GM12878 (cell line): Measurements from ENCODE around the gene HDGF. TPM values are rescaled to one million over a fixed set of nuclear protein-coding genes. Genes with fewer than 3 reads are reported as not detected.

ENCODE experiments used
- ATAC-seq: fragments of 200-7000 bp; cut with Tn5 transposase; 3 replicates; pipeline ENCODE4 v1.9.1; 2020; ENCODE audit warnings: mild to moderate bottlenecking, moderate library complexity
- BruUV-seq: library from RNA; stranded (reverse); fragments of 400-500 nt; replicated peaks from 2 replicates; lab custom pipeline; 2021; lab: Mats Ljungman, UMichigan
- CTCF ChIA-PET: fragments of 300-600 bp; sonication (Branson Sonifier 250); formaldehyde crosslinking; extraction: SDS; loops from one replicate; lab custom pipeline; 2021; ENCODE audit warnings: inconsistent platforms; lab: Yijun Ruan, JAX
- POLR2A ChIA-PET: fragments of 350-600 bp; formaldehyde crosslinking; extraction: SDS; loops from one replicate; lab custom pipeline; 2021; ENCODE audit warnings: inconsistent platforms; lab: Charles Lee
- RAD21 ChIA-PET: fragments of 300-600 bp; sonication (Branson Sonifier 250); formaldehyde crosslinking; loops from one replicate; lab custom pipeline; 2023; ENCODE audit warnings: antibody characterized with exemption; ENCODE audit not compliant: unreplicated experiment; lab: Charles Lee
- SMC1A ChIA-PET: fragments of 300-600 bp; sonication (Branson Sonifier 250); formaldehyde crosslinking; loops from one replicate; lab custom pipeline; 2023; ENCODE audit not compliant: unreplicated experiment, uncharacterized antibody; lab: Charles Lee
- DNase-seq: peaks from one replicate; pipeline ENCODE4 v3.0.0-alpha.2; 2011; ENCODE audit warnings: low read depth, low spot score
- FAIRE-seq: peaks from 3 replicates; lab custom pipeline; 2011; peaks lifted over from hg19 to GRCh38; lab: Jason Lieb, UNC
- H2AFZ ChIP-seq: 2 replicates; pipeline ENCODE4 v1.6.0; 2011; ENCODE audit warnings: low read depth, low read length, control low read depth; ENCODE audit not compliant: control insufficient read depth
- H3K27ac ChIP-seq: 2 replicates; pipeline ENCODE4 v1.5.1; 2011; ENCODE audit warnings: control low read depth; ENCODE audit not compliant: control insufficient read depth, insufficient read depth
- H3K27me3 ChIP-seq, 2 experiments: replicated peaks in 1 of 2; 2 replicates each; pipeline versions ENCODE4 v1.6.0 to v1.6.1; 2011; ENCODE audit warnings: low read length in 1 of 2; ENCODE audit not compliant: control insufficient read depth in 2 of 2, insufficient read depth in 2 of 2
- H3K36me3 ChIP-seq, 2 experiments: 2 replicates each; pipeline ENCODE4 v1.5.1; 2011; ENCODE audit warnings: low read length in 1 of 2; ENCODE audit not compliant: control insufficient read depth in 2 of 2, insufficient read depth in 2 of 2
- H3K4me1 ChIP-seq: 2 replicates; pipeline ENCODE4 v1.6.1; 2011; ENCODE audit warnings: mild to moderate bottlenecking, low read length, moderate library complexity, mixed read lengths; ENCODE audit not compliant: control insufficient read depth, insufficient read depth
- H3K4me2 ChIP-seq: 2 replicates; pipeline ENCODE4 v1.6.0; 2011; ENCODE audit warnings: control low read depth; ENCODE audit not compliant: control insufficient read depth, insufficient read depth
- H3K4me3 ChIP-seq: fragments of 200-600 bp; sonication (generic); 2 replicates; pipeline ENCODE4 v1.5.1; 2016
- H3K79me2 ChIP-seq: 2 replicates; pipeline ENCODE4 v1.6.0; 2011; ENCODE audit warnings: low read length; ENCODE audit not compliant: control insufficient read depth, insufficient read depth
- H3K9ac ChIP-seq: 2 replicates; pipeline ENCODE4 v1.8.0; 2011; ENCODE audit warnings: low read length, control low read depth, mixed read lengths; ENCODE audit not compliant: control insufficient read depth, insufficient read depth
- H3K9me3 ChIP-seq: replicated peaks from 3 replicates; pipeline ENCODE4 v1.5.1; 2011; ENCODE audit warnings: mild to moderate bottlenecking, low read length; ENCODE audit not compliant: control insufficient read depth, insufficient read depth
- H4K20me1 ChIP-seq: 2 replicates; pipeline ENCODE4 v1.6.0; 2011; ENCODE audit not compliant: control insufficient read depth, insufficient read depth
- CHD1 ChIP-seq: IDR thresholded peaks from 2 replicates; pipeline ENCODE4 v1.6.1; 2012; ENCODE audit warnings: low read depth, low read length, improper control_type of control experiment
- HDAC2 ChIP-seq: fragments of 200-600 bp; sonication (generic); IDR thresholded peaks from 2 replicates; pipeline ENCODE4 v1.6.1; 2017
- HDAC6 ChIP-seq: fragments of 200-600 bp; sonication (generic); IDR thresholded peaks from one replicate; pipeline ENCODE4 v1.8.0; 2017; ENCODE audit warnings: antibody characterized with exemption; ENCODE audit not compliant: unreplicated experiment
- IRF4 ChIP-seq: IDR thresholded peaks from 2 replicates; pipeline ENCODE4 v1.6.1; 2011; ENCODE audit warnings: low read depth, low read length
- MTA2 ChIP-seq: fragments of 450-650 bp; IDR thresholded peaks from 2 replicates; pipeline ENCODE4 v1.6.1; 2016; ENCODE audit warnings: low read depth, mild to moderate bottlenecking, moderate library complexity
- MYB ChIP-seq: fragments of 150-350 bp; IDR thresholded peaks from 2 replicates; pipeline ENCODE4 v1.6.1; 2014; ENCODE audit warnings: mild to moderate bottlenecking, low read depth, low read length, borderline replicate concordance
- MYC ChIP-seq: IDR thresholded peaks from 2 replicates; pipeline ENCODE4 v1.6.1; 2011; ENCODE audit warnings: mild to moderate bottlenecking, low read length, moderate library complexity, inconsistent platforms; ENCODE audit not compliant: insufficient read depth, insufficient replicate concordance, insufficient read length, severe bottlenecking
- NFYA ChIP-seq: IDR thresholded peaks from 2 replicates; pipeline ENCODE4 v1.6.1; 2011; ENCODE audit warnings: low read depth, mild to moderate bottlenecking, low read length, improper control_type of control experiment, borderline replicate concordance
- POU2F2 ChIP-seq: IDR thresholded peaks from 3 replicates; pipeline ENCODE4 v1.6.1; 2011; ENCODE audit warnings: low read depth, mild to moderate bottlenecking, low read length, borderline replicate concordance
- SREBF2 ChIP-seq: IDR thresholded peaks from 2 replicates; pipeline ENCODE4 v1.6.1; 2012; ENCODE audit warnings: mild to moderate bottlenecking, low read length
- WRNIP1 ChIP-seq: IDR thresholded peaks from 2 replicates; pipeline ENCODE4 v1.6.1; 2011; ENCODE audit warnings: low read depth, low read length, improper control_type of control experiment, borderline replicate concordance
- YY1 ChIP-seq: IDR thresholded peaks from 2 replicates; pipeline ENCODE4 v1.6.1; 2011; ENCODE audit warnings: low read depth, mild to moderate bottlenecking, low read length
- ZNF274 ChIP-seq: IDR thresholded peaks from one replicate; pipeline ENCODE4 v1.8.0; 2011; ENCODE audit not compliant: insufficient read length, insufficient read depth
- WGBS: methylation state at CpG from one replicate; pipeline ENCODE4 v1.1.6; 2016; ENCODE audit warnings: low lambda C conversion rate; ENCODE audit not compliant: insufficient replicate concordance, insufficient coverage; ENCODE audit errors: missing lambda C conversion rate; 5-methylcytosine and 5-hydroxymethylcytosine counted together
- in situ Hi-C: fragments of 300-500 bp; cut with MboI; formaldehyde crosslinking; loops from 9 replicates; pipeline ENCODE4 v1.14.3; 2018; ENCODE audit warnings: mixed read lengths
- intact Hi-C: fragments of 100-400 bp; cut with micrococcal nuclease; formaldehyde crosslinking; loops from one replicate; pipeline ENCODE4 v1.14.2; 2022; ENCODE audit not compliant: unreplicated experiment
- polyA plus RNA-seq, 11 experiments: library from polyadenylated mRNA; depleted of rRNA in 4 of 11; unstranded in 6 of 11; stranded (reverse) in 5 of 11; fragments of >200 nt; fragmentation: Nextera tagmentation in 4 of 11; fragmentation: Illumina TruSeq in 1 of 11; extraction: Ambion mirVana in 4 of 11; extraction: Trizol in 1 of 11; gene quantifications; 1 replicate in 1 of 11; 2 replicates in 10 of 11; pipeline versions ENCODE4 v1.2.1 to v1.2.3, GENCODE V29; 2011 to 2016; ENCODE audit warnings: inconsistent platforms in 2 of 11, missing spikeins in 2 of 11, low read depth in 1 of 11
- total RNA-seq, 4 experiments: library from RNA; depleted of rRNA in 3 of 4; stranded (reverse); fragments of >200 nt in 3 of 4; fragmentation: Illumina TruSeq in 1 of 4; extraction: Trizol in 1 of 4; gene quantifications; 2 replicates each; pipeline versions ENCODE4 v1.2.1 to v1.2.3, GENCODE V29; 2013 to 2021
- TF ChIP-seq, protein P1 (sequence below): IDR thresholded peaks from 2 replicates; pipeline ENCODE4 v1.6.1; 2011; ENCODE audit warnings: low read depth, low read length, improper control_type of control experiment, borderline replicate concordance
- TF ChIP-seq, protein P2 (sequence below): fragments of 450-650 bp; IDR thresholded peaks from 2 replicates; pipeline ENCODE4 v1.6.1; 2017; ENCODE audit warnings: antibody characterized with exemption, mild to moderate bottlenecking, moderate library complexity
- TF ChIP-seq, protein P3 (sequence below): fragments of 450-650 bp; IDR thresholded peaks from 2 replicates; pipeline ENCODE4 v1.6.1; 2016; ENCODE audit warnings: mild to moderate bottlenecking, moderate library complexity, borderline replicate concordance

Gene HDGF
- total and polyA plus RNA-seq, 10 of the 15 experiments (the other 5 are each of a cell fraction or from before 2014, with no cell fraction given), result 28.3 to 372 (median 209) TPM

DNA sequence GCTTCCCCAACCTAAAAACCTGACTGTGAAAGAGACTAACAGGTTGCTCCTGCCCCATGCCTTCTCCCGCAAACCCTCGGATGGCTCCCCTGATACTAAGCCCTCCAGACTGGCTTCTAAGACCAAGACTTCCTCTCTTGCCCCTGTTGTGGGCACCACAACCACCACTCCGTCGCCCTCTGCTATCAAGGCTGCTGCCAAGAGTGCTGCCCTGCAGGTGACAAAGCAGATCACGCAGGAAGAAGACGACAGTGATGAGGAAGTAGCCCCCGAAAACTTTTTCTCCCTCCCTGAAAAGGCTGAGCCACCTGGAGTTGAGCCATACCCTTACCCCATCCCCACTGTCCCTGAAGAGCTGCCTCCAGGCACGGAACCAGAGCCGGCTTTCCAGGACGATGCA lies 35.2 kb upstream of the HDGF start (continued):
- TF ChIP-seq, protein P1, sequence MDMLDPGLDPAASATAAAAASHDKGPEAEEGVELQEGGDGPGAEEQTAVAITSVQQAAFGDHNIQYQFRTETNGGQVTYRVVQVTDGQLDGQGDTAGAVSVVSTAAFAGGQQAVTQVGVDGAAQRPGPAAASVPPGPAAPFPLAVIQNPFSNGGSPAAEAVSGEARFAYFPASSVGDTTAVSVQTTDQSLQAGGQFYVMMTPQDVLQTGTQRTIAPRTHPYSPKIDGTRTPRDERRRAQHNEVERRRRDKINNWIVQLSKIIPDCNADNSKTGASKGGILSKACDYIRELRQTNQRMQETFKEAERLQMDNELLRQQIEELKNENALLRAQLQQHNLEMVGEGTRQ, result no peak
- TF ChIP-seq SREBF2 (no peak), HDAC6 (no peak), CHD1 (no peak), ZNF274 (no peak), YY1 (no peak)

DNA sequence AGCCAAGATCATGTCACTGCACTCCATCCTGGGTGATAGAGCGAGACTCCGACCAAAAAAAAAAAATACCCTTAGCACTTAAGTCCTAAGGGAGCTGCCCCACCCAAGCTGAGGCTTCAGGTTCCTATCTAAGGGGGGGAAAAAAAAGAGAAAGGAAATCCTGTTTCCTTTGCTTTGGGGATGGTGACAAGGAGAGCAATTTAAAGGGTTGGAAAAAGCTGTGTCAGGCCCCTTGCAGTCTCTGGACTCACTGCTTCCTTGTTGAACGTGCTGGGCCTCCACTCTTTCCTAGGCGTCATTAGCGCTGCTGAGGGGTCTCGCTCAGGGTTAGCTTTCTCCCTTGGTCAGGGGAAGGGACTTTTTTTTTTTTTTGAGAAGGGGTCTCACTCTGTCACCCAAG lies 34.0 kb upstream of the HDGF start:
- no peaks in the 10 kb centered on the region for H3K27me3 ChIP-seq
- peaks cover 10% of the 10 kb centered on the region for H3K79me2 ChIP-seq
- in situ Hi-C loops (no loop called here), intact Hi-C loops (no loop called here)
- no peaks in the 10 kb centered on the region for H3K4me1 ChIP-seq
- POLR2A ChIA-PET, result no interaction called here
- H3K9ac ChIP-seq, result no peak overlapping the region
- CTCF ChIA-PET, result interaction anchor here (1.3 to 2.8 kb wide), 5 partner anchors 10 to 59 kb away, joined by 3 to 19 read pairs (median 5); no protein-coding TSS in a partner anchor
- no peaks in the 10 kb centered on the region for H4K20me1 ChIP-seq
- RAD21 ChIA-PET, result interaction anchor here (1.3 kb wide), 1 partner anchor 74 kb away, joined by 3 read pairs; no protein-coding TSS in a partner anchor
- ATAC-seq, result no peak
- no peak overlapping the region for H2AFZ ChIP-seq
- DNase-seq, result no peak
- no TSS peak for BruUV-seq
- no peak overlapping the region for H3K27ac ChIP-seq
- SMC1A ChIA-PET, result interaction anchor here (1.3 to 1.9 kb wide), 3 partner anchors 11 to 60 kb away, joined by 3 to 6 read pairs (median 5); no protein-coding TSS in a partner anchor
- no peak overlapping the region for H3K4me2 ChIP-seq
- 96% methylated on average over 6 of the region's 6 CpGs for WGBS
- no peak overlapping the region for H3K4me3 ChIP-seq
- H3K36me3 ChIP-seq, result peaks cover 19 to 42% of the 10 kb centered on the region in 2 experiments
- no peaks in the 10 kb centered on the region for H3K9me3 ChIP-seq
- no peak for FAIRE-seq
- TF ChIP-seq IRF4 (no peak), HDAC2 (no peak), CHD1 (no peak), MTA2 (no peak), MYC (no peak), POU2F2 (no peak), NFYA (no peak), WRNIP1 (no peak), MYB (no peak)
- TF ChIP-seq, protein P2, sequence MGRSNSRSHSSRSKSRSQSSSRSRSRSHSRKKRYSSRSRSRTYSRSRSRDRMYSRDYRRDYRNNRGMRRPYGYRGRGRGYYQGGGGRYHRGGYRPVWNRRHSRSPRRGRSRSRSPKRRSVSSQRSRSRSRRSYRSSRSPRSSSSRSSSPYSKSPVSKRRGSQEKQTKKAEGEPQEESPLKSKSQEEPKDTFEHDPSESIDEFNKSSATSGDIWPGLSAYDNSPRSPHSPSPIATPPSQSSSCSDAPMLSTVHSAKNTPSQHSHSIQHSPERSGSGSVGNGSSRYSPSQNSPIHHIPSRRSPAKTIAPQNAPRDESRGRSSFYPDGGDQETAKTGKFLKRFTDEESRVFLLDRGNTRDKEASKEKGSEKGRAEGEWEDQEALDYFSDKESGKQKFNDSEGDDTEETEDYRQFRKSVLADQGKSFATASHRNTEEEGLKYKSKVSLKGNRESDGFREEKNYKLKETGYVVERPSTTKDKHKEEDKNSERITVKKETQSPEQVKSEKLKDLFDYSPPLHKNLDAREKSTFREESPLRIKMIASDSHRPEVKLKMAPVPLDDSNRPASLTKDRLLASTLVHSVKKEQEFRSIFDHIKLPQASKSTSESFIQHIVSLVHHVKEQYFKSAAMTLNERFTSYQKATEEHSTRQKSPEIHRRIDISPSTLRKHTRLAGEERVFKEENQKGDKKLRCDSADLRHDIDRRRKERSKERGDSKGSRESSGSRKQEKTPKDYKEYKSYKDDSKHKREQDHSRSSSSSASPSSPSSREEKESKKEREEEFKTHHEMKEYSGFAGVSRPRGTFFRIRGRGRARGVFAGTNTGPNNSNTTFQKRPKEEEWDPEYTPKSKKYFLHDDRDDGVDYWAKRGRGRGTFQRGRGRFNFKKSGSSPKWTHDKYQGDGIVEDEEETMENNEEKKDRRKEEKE, result no peak
- TF ChIP-seq, protein P3, sequence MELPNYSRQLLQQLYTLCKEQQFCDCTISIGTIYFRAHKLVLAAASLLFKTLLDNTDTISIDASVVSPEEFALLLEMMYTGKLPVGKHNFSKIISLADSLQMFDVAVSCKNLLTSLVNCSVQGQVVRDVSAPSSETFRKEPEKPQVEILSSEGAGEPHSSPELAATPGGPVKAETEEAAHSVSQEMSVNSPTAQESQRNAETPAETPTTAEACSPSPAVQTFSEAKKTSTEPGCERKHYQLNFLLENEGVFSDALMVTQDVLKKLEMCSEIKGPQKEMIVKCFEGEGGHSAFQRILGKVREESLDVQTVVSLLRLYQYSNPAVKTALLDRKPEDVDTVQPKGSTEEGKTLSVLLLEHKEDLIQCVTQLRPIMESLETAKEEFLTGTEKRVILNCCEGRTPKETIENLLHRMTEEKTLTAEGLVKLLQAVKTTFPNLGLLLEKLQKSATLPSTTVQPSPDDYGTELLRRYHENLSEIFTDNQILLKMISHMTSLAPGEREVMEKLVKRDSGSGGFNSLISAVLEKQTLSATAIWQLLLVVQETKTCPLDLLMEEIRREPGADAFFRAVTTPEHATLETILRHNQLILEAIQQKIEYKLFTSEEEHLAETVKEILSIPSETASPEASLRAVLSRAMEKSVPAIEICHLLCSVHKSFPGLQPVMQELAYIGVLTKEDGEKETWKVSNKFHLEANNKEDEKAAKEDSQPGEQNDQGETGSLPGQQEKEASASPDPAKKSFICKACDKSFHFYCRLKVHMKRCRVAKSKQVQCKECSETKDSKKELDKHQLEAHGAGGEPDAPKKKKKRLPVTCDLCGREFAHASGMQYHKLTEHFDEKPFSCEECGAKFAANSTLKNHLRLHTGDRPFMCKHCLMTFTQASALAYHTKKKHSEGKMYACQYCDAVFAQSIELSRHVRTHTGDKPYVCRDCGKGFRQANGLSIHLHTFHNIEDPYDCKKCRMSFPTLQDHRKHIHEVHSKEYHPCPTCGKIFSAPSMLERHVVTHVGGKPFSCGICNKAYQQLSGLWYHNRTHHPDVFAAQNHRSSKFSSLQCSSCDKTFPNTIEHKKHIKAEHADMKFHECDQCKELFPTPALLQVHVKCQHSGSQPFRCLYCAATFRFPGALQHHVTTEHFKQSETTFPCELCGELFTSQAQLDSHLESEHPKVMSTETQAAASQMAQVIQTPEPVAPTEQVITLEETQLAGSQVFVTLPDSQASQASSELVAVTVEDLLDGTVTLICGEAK, result no peak
